GM23338 (cell line): ENCODE data around the gene PITHD1. TPM values are rescaled to one million over a fixed set of nuclear protein-coding genes. Genes with fewer than 3 reads are reported as not detected.

Experiments
- CREB1 ChIP-seq: fragments of 250-450 bp; sonication (Bioruptor Pico); IDR thresholded peaks from 2 replicates; pipeline ENCODE4 v1.5.0; 2020; ENCODE audit warnings: low read depth, mild to moderate bottlenecking, moderate library complexity
- CTCF ChIP-seq, 2 experiments: fragments of 200-600 bp in 1 of 2; sonication (generic) in 1 of 2; conservative IDR thresholded peaks; 2 replicates each; pipeline versions ENCODE4 v1.5.1 to v1.6.1; 2016 to 2017; ENCODE audit warnings: antibody characterized with exemption in 2 of 2, low read depth in 2 of 2, mild to moderate bottlenecking in 2 of 2, moderate library complexity in 1 of 2
- EZH2 ChIP-seq: fragments of 200-600 bp; sonication (generic); IDR thresholded peaks from one replicate; pipeline ENCODE4 v1.8.0; 2017; ENCODE audit warnings: antibody characterized with exemption, mild to moderate bottlenecking, low read depth; ENCODE audit not compliant: unreplicated experiment
- EZH2phosphoT487 ChIP-seq: fragments of 200-600 bp; sonication (generic); IDR thresholded peaks from one replicate; pipeline ENCODE4 v1.8.1; 2018; ENCODE audit warnings: antibody characterized with exemption; ENCODE audit not compliant: unreplicated experiment
- NANOG ChIP-seq: IDR thresholded peaks from 2 replicates; pipeline ENCODE4 v1.6.1; 2016; ENCODE audit warnings: antibody characterized with exemption, borderline replicate concordance
- STAT1 ChIP-seq: IDR thresholded peaks from one replicate; pipeline ENCODE4 v1.6.1; 2016; ENCODE audit warnings: antibody characterized with exemption; ENCODE audit not compliant: unreplicated experiment
- ZNF331 ChIP-seq: fragments of 250-450 bp; sonication (Bioruptor Pico); IDR thresholded peaks from 2 replicates; pipeline ENCODE4 v1.5.0; 2020; ENCODE audit warnings: low read depth, mild to moderate bottlenecking, moderate library complexity
- polyA plus RNA-seq: library from polyadenylated mRNA; unstranded; fragments of >200 nt; fragmentation: Nextera tagmentation; extraction: Ambion mirVana; gene quantifications from 2 replicates; pipeline ENCODE4 v1.2.1, GENCODE V29; 2016
- total RNA-seq: library from RNA; depleted of rRNA; stranded (reverse); fragments of >200 nt; shearing (Covaris generic); gene quantifications from 2 replicates; pipeline ENCODE4 v1.2.3, GENCODE V29; 2014
- TF ChIP-seq, protein P1 (sequence below): fragments of 250-450 bp; sonication (Bioruptor Pico); IDR thresholded peaks from 2 replicates; pipeline ENCODE4 v1.5.0; 2020; ENCODE audit warnings: mild to moderate bottlenecking, moderate library complexity
- TF ChIP-seq, protein P2 (sequence below): IDR thresholded peaks from 2 replicates; pipeline ENCODE4 v1.6.1; 2016; ENCODE audit warnings: antibody characterized with exemption

Gene PITHD1
- total and polyA plus RNA-seq, 2 experiments from 2014 or later, result 52.9 to 99.0 TPM

GRCh38 chr1:23772854-23773242, 5.4 kb upstream of the PITHD1 start (continued):
- TF ChIP-seq, protein P1, sequence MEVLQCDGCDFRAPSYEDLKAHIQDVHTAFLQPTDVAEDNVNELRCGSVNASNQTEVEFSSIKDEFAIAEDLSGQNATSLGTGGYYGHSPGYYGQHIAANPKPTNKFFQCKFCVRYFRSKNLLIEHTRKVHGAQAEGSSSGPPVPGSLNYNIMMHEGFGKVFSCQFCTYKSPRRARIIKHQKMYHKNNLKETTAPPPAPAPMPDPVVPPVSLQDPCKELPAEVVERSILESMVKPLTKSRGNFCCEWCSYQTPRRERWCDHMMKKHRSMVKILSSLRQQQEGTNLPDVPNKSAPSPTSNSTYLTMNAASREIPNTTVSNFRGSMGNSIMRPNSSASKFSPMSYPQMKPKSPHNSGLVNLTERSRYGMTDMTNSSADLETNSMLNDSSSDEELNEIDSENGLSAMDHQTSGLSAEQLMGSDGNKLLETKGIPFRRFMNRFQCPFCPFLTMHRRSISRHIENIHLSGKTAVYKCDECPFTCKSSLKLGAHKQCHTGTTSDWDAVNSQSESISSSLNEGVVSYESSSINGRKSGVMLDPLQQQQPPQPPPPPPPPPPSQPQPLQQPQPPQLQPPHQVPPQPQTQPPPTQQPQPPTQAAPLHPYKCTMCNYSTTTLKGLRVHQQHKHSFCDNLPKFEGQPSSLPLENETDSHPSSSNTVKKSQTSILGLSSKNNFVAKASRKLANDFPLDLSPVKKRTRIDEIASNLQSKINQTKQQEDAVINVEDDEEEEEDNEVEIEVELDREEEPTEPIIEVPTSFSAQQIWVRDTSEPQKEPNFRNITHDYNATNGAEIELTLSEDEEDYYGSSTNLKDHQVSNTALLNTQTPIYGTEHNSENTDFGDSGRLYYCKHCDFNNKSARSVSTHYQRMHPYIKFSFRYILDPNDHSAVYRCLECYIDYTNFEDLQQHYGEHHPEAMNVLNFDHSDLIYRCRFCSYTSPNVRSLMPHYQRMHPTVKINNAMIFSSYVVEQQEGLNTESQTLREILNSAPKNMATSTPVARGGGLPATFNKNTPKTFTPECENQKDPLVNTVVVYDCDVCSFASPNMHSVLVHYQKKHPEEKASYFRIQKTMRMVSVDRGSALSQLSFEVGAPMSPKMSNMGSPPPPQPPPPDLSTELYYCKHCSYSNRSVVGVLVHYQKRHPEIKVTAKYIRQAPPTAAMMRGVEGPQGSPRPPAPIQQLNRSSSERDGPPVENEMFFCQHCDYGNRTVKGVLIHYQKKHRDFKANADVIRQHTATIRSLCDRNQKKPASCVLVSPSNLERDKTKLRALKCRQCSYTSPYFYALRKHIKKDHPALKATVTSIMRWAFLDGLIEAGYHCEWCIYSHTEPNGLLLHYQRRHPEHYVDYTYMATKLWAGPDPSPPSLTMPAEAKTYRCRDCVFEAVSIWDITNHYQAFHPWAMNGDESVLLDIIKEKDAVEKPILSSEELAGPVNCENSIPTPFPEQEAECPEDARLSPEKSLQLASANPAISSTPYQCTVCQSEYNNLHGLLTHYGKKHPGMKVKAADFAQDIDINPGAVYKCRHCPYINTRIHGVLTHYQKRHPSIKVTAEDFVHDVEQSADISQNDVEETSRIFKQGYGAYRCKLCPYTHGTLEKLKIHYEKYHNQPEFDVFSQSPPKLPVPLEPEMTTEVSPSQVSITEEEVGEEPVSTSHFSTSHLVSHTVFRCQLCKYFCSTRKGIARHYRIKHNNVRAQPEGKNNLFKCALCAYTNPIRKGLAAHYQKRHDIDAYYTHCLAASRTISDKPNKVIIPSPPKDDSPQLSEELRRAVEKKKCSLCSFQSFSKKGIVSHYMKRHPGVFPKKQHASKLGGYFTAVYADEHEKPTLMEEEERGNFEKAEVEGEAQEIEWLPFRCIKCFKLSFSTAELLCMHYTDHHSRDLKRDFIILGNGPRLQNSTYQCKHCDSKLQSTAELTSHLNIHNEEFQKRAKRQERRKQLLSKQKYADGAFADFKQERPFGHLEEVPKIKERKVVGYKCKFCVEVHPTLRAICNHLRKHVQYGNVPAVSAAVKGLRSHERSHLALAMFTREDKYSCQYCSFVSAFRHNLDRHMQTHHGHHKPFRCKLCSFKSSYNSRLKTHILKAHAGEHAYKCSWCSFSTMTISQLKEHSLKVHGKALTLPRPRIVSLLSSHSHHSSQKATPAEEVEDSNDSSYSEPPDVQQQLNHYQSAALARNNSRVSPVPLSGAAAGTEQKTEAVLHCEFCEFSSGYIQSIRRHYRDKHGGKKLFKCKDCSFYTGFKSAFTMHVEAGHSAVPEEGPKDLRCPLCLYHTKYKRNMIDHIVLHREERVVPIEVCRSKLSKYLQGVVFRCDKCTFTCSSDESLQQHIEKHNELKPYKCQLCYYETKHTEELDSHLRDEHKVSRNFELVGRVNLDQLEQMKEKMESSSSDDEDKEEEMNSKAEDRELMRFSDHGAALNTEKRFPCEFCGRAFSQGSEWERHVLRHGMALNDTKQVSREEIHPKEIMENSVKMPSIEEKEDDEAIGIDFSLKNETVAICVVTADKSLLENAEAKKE (CRISPR knock-in tag), result no peak
- no peak for TF ChIP-seq EZH2phosphoT487
- no peak for TF ChIP-seq EZH2
- no peak for TF ChIP-seq ZNF331 (CRISPR knock-in tag)
- TF ChIP-seq STAT1, result no peak
- no peak for TF ChIP-seq CTCF (conservative IDR thresholded peaks at IDR 0.05; ENCODE audit: low read depth in 2 of 2)
- TF ChIP-seq, protein P2, sequence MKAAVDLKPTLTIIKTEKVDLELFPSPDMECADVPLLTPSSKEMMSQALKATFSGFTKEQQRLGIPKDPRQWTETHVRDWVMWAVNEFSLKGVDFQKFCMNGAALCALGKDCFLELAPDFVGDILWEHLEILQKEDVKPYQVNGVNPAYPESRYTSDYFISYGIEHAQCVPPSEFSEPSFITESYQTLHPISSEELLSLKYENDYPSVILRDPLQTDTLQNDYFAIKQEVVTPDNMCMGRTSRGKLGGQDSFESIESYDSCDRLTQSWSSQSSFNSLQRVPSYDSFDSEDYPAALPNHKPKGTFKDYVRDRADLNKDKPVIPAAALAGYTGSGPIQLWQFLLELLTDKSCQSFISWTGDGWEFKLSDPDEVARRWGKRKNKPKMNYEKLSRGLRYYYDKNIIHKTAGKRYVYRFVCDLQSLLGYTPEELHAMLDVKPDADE, result no peak
- TF ChIP-seq CREB1 (CRISPR knock-in tag), result no peak
- no peak for TF ChIP-seq NANOG
